ENCODE results near the gene FAR2.

GRCh38 chr12:29278673-29279420 is 129.8 kb downstream of the FAR2 start:
- TF ChIP-seq EZH2 (IDR thresholded peaks at IDR 0.05; ENCODE audit: borderline replicate concordance, low read length) (no peak), CTCF (IDR thresholded peaks at IDR 0.05; ENCODE audit: low read length) (no peak)
